Endothelial cell of umbilical vein (primary cell): ENCODE data around the gene KDM6B. TPM values are rescaled to one million over a fixed set of nuclear protein-coding genes. Genes with fewer than 3 reads are reported as not detected.

Experiments used
- BruUV-seq: library from RNA; stranded (reverse); fragments of 400-500 nt; replicated peaks from 2 replicates; lab custom pipeline; 2021; lab: Mats Ljungman, UMichigan
- CTCF ChIA-PET: fragments of 300-600, 350-600 bp; sonication (Branson Sonifier 250); formaldehyde crosslinking; loops from one replicate; lab custom pipeline; 2021; ENCODE audit warnings: antibody characterized with exemption, inconsistent platforms; lab: Charles Lee
- POLR2A ChIA-PET: fragments of 300-600, 350-600 bp; sonication (Branson Sonifier 250); formaldehyde crosslinking; loops from one replicate; lab custom pipeline; 2021; ENCODE audit warnings: antibody characterized with exemption, inconsistent platforms; lab: Charles Lee
- DNase-seq: peaks from one replicate; pipeline ENCODE4 v3.0.0-alpha.2; 2011; ENCODE audit warnings: low read depth, low spot score
- FAIRE-seq: peaks from 2 replicates; lab custom pipeline; 2011; peaks lifted over from hg19 to GRCh38; lab: Jason Lieb, UNC
- H2AFZ ChIP-seq: 2 replicates; pipeline ENCODE4 v1.6.0; 2012; ENCODE audit warnings: low read depth, low read length, control low read depth, inconsistent platforms
- H3K27ac ChIP-seq: 2 replicates; pipeline ENCODE4 v1.5.1; 2011; ENCODE audit warnings: low read depth, mild to moderate bottlenecking, control low read depth, low read length, moderate library complexity; ENCODE audit not compliant: insufficient read depth
- H3K27me3 ChIP-seq, 2 experiments: 2 replicates each; pipeline versions ENCODE4 v1.6.0 to v1.6.1; 2011; ENCODE audit warnings: low read length in 2 of 2, mixed read lengths in 1 of 2; ENCODE audit not compliant: control insufficient read depth in 2 of 2, insufficient read depth in 2 of 2
- H3K36me3 ChIP-seq, 2 experiments: 2 replicates in 1 of 2; 3 replicates in 1 of 2; pipeline ENCODE4 v1.5.1; 2011; ENCODE audit warnings: low read length in 2 of 2, mild to moderate bottlenecking in 1 of 2, moderate library complexity in 1 of 2; ENCODE audit not compliant: control insufficient read depth in 2 of 2, insufficient read depth in 2 of 2; ENCODE audit errors: extremely low read depth in 1 of 2
- H3K4me1 ChIP-seq: 3 replicates; pipeline ENCODE4 v1.5.1; 2011; ENCODE audit warnings: mild to moderate bottlenecking, low read length; ENCODE audit not compliant: control insufficient read depth, insufficient read depth; ENCODE audit errors: extremely low read depth
- H3K4me2 ChIP-seq: 2 replicates; pipeline ENCODE4 v1.6.1; 2011; ENCODE audit warnings: low read length, control low read depth, mixed read lengths; ENCODE audit not compliant: insufficient read depth
- H3K4me3 ChIP-seq, 3 experiments: fragments of 200-600 bp in 1 of 3; sonication (generic), shearing (Covaris generic) in 1 of 3; replicated peaks in 1 of 3; 2 replicates each; pipeline ENCODE4 v1.5.1; 2011 to 2016; ENCODE audit warnings: control low read depth in 3 of 3, low read length in 3 of 3, mild to moderate bottlenecking in 2 of 3, inconsistent platforms in 1 of 3, low read depth in 1 of 3, moderate library complexity in 1 of 3; ENCODE audit not compliant: insufficient read depth in 1 of 3
- H3K79me2 ChIP-seq: 2 replicates; pipeline ENCODE4 v1.6.0; 2012; ENCODE audit warnings: low read length, inconsistent platforms; ENCODE audit not compliant: control insufficient read depth, insufficient read depth
- H3K9ac ChIP-seq: replicated peaks from 2 replicates; pipeline ENCODE3; 2011; ENCODE audit warnings: low read length, control low read depth; ENCODE audit not compliant: insufficient read depth; ENCODE audit errors: extremely low read depth
- H3K9me1 ChIP-seq: replicated peaks from 3 replicates; pipeline ENCODE4 v1.6.0; 2011; ENCODE audit warnings: mild to moderate bottlenecking, low read length; ENCODE audit not compliant: control insufficient read depth, insufficient read depth; ENCODE audit errors: extremely low read depth
- H3K9me3 ChIP-seq: replicated peaks from 2 replicates; pipeline ENCODE4 v1.5.1; 2012; ENCODE audit warnings: low read length, inconsistent platforms; ENCODE audit not compliant: control insufficient read depth, insufficient read depth
- H4K20me1 ChIP-seq: replicated peaks from 2 replicates; pipeline ENCODE3; 2011; ENCODE audit warnings: mild to moderate bottlenecking, low read length; ENCODE audit not compliant: control insufficient read depth, insufficient read depth; ENCODE audit errors: extremely low read depth
- EZH2 ChIP-seq: IDR thresholded peaks from 2 replicates; pipeline ENCODE4 v1.6.1; 2012; ENCODE audit warnings: borderline replicate concordance, low read depth, mild to moderate bottlenecking, moderate library complexity, low read length, inconsistent platforms; ENCODE audit not compliant: severe bottlenecking
- FOS ChIP-seq: IDR thresholded peaks from 2 replicates; pipeline ENCODE4 v1.6.1; 2011; ENCODE audit warnings: mild to moderate bottlenecking, low read length, moderate library complexity, borderline replicate concordance; ENCODE audit not compliant: insufficient read depth
- GATA2 ChIP-seq: IDR thresholded peaks from 2 replicates; pipeline ENCODE4 v1.7.0; 2011; ENCODE audit warnings: low read depth, mild to moderate bottlenecking, moderate library complexity, mixed read lengths, low read length; ENCODE audit not compliant: insufficient read length, insufficient read depth
- JUN ChIP-seq: IDR thresholded peaks from 2 replicates; pipeline ENCODE4 v1.6.1; 2011; ENCODE audit warnings: borderline replicate concordance, low read depth; ENCODE audit not compliant: insufficient read length, insufficient read depth
- MYC ChIP-seq: IDR thresholded peaks from one replicate; pipeline ENCODE4 v1.6.1; 2011; ENCODE audit warnings: mild to moderate bottlenecking, low read depth, low read length
- POLR2A ChIP-seq: IDR thresholded peaks from 2 replicates; pipeline ENCODE4 v1.6.1; 2012; ENCODE audit warnings: low read depth, mild to moderate bottlenecking, control low read depth, low read length
- POLR2AphosphoS5 ChIP-seq: IDR thresholded peaks from 2 replicates; pipeline ENCODE4 v1.6.1; 2012; ENCODE audit warnings: low read depth, mild to moderate bottlenecking, control low read depth, low read length, moderate library complexity; ENCODE audit not compliant: insufficient read depth
- dilution Hi-C: fragments of 300-500 bp; cut with MboI; formaldehyde crosslinking; loops from one replicate; pipeline ENCODE4 v1.15.0; 2019; ENCODE audit warnings: low sequenced_read_pairs; ENCODE audit not compliant: extremely low pct_ligation_motif_present
- intact Hi-C: fragments of 100-400 bp; cut with micrococcal nuclease; formaldehyde crosslinking; loops from one replicate; pipeline ENCODE4 v1.10.0; 2022
- polyA plus RNA-seq, 4 experiments: library from polyadenylated mRNA; depleted of rRNA in 3 of 4; stranded (reverse) in 3 of 4; unstranded in 1 of 4; fragments of >200 nt; gene quantifications; 2 replicates each; pipeline versions ENCODE4 v1.2.1 to v1.2.3, GENCODE V29; 2011 to 2012; ENCODE audit warnings: missing spikeins in 1 of 4
- total RNA-seq: library from RNA; stranded (reverse); gene quantifications from 2 replicates; pipeline ENCODE4 v1.2.3, GENCODE V29; 2021
- TF ChIP-seq, protein P1 (sequence below): IDR thresholded peaks from 2 replicates; pipeline ENCODE4 v1.6.1; 2011; ENCODE audit not compliant: insufficient read depth, insufficient read length
- TF ChIP-seq, protein P2 (sequence below), 2 donors: IDR thresholded peaks; 1 replicate in 1 of 2; 2 replicates in 1 of 2; pipeline ENCODE4 v1.5.1; 2011; ENCODE audit warnings: low read length in 2 of 2, mild to moderate bottlenecking in 2 of 2, moderate library complexity in 2 of 2, control low read depth in 1 of 2, inconsistent platforms in 1 of 2, low read depth in 1 of 2; ENCODE audit not compliant: insufficient read depth in 1 of 2; ENCODE audit errors: extremely low read depth in 1 of 2

The KDM6B gene
- total and polyA plus RNA-seq, 2 donors (not counting 3 experiments of a cell fraction or from before 2014, with no cell fraction given), result 1.8 to 17.8 TPM

DNA sequence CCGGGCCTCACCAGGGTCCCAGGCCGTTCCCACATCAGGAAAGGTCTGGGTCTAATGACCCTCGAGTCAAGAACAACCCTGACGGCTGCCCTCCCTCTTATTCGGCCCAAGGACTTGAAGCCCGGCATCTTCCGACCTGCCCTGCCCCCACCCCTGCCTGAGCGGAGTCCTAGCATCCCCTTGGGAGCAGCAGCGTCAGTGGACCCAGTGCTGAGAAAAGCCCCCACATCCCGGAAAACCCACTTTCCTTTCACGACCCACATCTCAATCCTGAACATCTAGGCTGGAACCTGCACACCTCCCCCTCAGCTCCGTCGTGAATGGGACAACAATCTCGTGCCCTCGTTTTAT lies 21.6 kb downstream of the KDM6B start:
- POLR2A ChIA-PET, result interaction anchor here (1.0 to 1.1 kb wide), 3 partner anchors 11 to 19 kb away, joined by 3 to 4 read pairs (median 4); no protein-coding TSS in a partner anchor
- CTCF ChIA-PET, result interaction anchor here (0.7 to 3.1 kb wide), 4 partner anchors 13 to 606 kb away, joined by 3 to 28 read pairs (median 4); partner anchors contain the start of gene KDM6B
- peak overlapping the region; percentile 96 for H3K9ac ChIP-seq

More for the DNA sequence above, 21.6 kb downstream of the KDM6B start:
- FAIRE-seq (no peak), DNase-seq (peak; percentile 50)
- Histone ChIP-seq H3K27me3 (no peaks in the 10 kb centered on the region), H4K20me1 (no peaks in the 10 kb centered on the region), H3K9me1 (no peaks in the 10 kb centered on the region), H3K79me2 (peaks cover 2% of the 10 kb centered on the region), H2AFZ (no peak overlapping the region), H3K4me1 (peaks cover 35% of the 10 kb centered on the region), H3K4me2 (peak overlapping the region; percentile 72), H3K4me3 (peak overlapping the region in 2 of 3 experiments; percentile 52 to 53), H3K9me3 (no peaks in the 10 kb centered on the region), H3K27ac (peak overlapping the region; percentile 96), H3K36me3 (peaks cover 0 to 17% of the 10 kb centered on the region in 2 experiments)
- dilution Hi-C loops (no loop called here), intact Hi-C loops (loop anchor here (1.0 to 10.0 kb wide), 5 partner anchors 112 to 831 kb away; partner anchors contain the start of genes BCL6B, PHF23 and WRAP53)
- BruUV-seq, result TSS peak; percentile 1
- TF ChIP-seq FOS, result no peak
- no peak for TF ChIP-seq EZH2
- no peak for TF ChIP-seq MYC
- TF ChIP-seq, protein P1, sequence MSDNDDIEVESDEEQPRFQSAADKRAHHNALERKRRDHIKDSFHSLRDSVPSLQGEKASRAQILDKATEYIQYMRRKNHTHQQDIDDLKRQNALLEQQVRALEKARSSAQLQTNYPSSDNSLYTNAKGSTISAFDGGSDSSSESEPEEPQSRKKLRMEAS, result no peak
- TF ChIP-seq POLR2A, result no peak
- TF ChIP-seq, protein P2, sequence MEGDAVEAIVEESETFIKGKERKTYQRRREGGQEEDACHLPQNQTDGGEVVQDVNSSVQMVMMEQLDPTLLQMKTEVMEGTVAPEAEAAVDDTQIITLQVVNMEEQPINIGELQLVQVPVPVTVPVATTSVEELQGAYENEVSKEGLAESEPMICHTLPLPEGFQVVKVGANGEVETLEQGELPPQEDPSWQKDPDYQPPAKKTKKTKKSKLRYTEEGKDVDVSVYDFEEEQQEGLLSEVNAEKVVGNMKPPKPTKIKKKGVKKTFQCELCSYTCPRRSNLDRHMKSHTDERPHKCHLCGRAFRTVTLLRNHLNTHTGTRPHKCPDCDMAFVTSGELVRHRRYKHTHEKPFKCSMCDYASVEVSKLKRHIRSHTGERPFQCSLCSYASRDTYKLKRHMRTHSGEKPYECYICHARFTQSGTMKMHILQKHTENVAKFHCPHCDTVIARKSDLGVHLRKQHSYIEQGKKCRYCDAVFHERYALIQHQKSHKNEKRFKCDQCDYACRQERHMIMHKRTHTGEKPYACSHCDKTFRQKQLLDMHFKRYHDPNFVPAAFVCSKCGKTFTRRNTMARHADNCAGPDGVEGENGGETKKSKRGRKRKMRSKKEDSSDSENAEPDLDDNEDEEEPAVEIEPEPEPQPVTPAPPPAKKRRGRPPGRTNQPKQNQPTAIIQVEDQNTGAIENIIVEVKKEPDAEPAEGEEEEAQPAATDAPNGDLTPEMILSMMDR (IDR thresholded peaks at IDR 0.05; ENCODE audit: extremely low read depth in 1 of 2, insufficient read depth in 1 of 2, low read depth in 1 of 2, low read length in 2 of 2), result no peak
- TF ChIP-seq GATA2, result no peak
- no peak for TF ChIP-seq JUN
- TF ChIP-seq POLR2AphosphoS5, result no peak
